COLO668 (cell line): ENCODE results near the gene AMER1.

ENCODE experiments used
- DNase-seq: peaks from one replicate; lab custom pipeline; 2025; ENCODE audit not compliant: unreplicated experiment; lab: John Stamatoyannopoulos, UW

Gene AMER1

DNA sequence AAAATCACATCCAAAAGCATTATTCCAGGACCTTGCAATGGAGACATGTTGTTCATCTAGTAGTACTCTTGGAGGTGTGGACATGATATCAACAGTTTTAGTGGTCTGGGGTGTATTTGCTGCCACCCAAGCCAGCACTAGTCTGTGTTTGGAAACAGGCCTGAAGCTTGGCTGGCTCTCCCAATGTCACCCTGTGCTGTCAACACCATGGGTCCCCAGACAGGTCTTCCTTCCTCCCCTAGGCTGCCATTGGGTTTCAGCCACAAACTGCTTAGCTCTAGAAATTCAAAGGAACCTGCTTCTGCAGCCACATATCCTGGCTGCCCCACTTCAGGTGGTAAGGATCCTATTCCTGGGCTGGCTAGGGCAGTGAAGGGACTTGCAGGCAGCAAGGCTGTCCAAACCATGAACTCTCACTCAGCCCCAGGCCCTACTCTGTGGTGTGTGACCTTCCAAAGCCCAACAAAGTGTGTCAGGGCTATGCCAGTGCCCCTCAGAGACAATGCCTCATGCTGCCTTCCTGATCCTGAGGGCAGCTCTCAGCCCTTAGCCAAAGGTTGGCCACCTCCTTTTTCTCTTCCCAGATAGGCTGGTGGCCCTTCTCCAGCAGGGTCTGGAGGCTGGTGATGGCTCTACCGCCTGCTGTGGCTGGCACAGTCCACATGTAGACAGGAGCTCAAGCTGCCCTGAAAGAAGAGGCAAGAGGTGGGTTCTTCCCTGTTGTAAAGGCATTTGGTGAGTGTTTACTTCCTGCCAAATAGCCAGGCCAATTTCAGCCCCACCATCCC is 18.3 kb downstream of the AMER1 start:
- DNase-seq, result no peak

DNA sequence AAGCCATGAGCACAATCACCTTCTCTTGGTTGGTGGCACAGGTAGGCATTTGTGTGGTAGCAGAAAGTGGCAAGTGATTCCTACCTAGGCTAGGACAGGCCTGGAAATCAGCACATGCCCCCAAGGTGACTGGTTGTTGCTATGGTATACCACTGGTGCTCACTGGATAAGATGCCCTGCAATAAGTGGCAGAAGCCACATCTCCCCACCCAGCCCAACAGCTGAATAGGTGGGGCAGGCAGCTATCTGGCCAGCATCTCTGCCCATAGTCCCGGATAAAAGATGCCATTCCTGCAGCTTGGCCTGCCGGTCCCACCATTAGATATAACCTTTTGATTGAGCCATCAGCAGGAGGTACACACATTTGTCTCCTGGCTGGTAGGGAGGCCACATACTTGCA is 21.1 kb downstream of the AMER1 start:
- no peak for DNase-seq

DNA sequence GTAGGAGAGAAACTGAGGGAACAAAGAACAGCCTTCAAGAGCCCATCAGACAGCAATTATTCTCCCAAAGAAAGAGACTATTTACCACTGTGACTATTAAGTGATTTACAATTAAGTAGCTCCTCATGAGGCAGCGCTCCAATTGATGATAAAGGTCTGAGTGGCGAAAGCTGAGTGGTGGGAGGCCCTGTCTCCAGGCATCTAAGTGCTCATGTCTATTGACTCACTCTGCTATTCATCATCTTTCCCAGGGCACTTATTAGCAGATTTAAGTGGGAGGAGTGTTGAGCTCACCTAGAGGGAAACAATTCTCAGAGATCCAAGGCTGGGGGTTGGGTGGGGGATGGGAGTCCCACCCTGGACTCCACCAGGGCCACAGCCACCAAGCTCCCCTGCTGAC is 23.3 kb downstream of the AMER1 start:
- no peak for DNase-seq

DNA sequence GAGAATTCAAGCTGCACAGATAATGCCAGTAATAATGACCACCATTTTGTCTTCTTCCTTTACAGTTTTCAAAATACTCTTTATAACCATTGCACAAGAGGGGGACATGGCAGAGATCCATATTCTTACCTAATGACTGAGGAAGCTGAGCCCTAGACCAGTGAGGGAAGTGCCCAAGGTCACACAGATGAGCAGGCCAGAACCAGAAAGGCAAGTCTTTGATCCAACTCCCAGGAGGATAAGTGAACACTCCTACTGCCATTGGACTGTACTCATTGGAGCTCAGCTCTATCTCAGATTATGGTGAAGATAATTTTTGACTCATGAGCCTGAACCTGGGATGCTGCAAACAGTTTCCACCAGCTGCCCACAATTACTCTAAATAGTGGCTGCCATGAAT is 28.6 kb downstream of the AMER1 start:
- DNase-seq, result no peak

DNA sequence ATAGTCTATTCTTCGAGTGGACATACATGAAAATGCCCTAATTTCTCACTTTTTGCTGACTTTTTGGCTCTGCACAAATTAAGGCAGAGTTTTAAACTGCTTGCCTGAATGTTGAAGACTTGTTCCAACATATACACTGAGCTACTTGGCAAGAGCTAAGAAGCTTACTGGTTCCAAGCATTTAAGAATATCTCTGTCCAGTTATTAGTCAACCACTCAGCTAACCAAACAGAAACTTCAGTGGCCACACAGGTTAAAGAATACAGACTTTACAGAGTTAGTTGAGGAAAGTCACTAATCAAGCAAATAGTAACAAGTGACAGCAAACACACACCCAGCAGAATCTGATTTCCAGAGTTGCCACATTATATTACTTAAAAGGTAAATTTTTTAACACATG is 35.5 kb downstream of the AMER1 start:
- DNase-seq, result no peak

DNA sequence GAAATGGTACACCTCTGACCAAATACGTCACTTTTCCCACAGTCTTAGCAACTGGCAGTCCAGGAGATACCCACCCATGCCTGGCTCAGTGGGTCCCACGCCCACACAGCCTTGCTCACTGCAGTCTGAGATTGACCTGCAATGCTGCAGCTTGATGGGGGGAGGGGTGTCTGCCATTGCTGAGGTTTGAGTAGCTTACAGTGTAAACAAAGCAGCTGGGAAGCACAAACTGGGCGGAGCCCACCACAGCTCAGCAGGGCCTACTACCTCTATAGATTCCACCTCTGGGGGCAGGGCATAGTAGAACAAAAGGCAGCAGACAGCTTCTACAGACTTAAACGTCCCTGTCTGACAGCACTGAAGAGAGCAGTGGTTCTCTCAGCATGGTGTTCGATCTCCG is 52.7 kb downstream of the AMER1 start:
- DNase-seq, result no peak

DNA sequence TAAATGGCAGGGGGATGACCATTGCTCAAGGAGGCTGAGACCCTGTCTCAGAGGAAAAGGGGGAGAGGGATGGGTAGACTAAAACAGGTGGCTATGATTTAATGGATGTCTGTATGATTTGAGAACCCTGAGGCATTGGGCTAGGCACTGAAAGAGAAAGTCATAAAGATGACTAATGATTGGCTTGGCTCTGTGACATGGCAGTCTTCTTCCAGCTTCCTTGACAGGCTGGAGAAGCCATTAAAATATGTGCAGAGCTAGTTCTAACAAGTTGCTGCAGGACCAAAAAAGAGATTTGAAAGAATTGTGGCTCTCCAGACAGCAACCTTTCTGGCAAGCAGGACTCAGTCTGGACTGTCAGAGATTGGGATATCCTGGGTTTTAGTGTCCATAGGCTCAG is 53.6 kb downstream of the AMER1 start:
- DNase-seq, result no peak

DNA sequence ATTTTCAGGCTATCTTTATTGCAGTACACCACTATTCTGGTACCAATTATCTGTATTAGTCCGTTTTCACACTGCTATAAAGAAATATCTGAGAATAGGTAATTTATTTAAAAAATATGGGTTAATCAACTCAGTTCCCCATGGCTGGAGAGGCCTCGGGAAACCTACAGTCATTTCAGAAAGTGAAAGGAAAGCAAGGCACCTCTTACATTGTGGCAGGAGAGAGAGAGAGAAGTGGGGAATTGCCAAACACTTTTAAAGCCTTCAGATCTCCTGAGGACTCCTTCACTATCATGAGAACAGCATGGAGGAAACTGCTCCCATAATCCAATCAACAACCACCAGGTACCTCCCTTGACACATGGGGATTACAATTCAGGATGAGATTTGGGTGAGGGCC is 54.7 kb downstream of the AMER1 start:
- DNase-seq, result no peak
